GM18907 (cell line): ENCODE measurements around the gene CRYL1.
A peak's percentile ranks its signal among the peaks of the same experiment; 100 is the strongest.

Experiments
- ATAC-seq: cut with Tn5 transposase; IDR thresholded peaks from one replicate; pipeline ENCODE4 v1.9.1; 2021; ENCODE audit warnings: mild to moderate bottlenecking, moderate library complexity; ENCODE audit not compliant: unreplicated experiment

Gene CRYL1

DNA sequence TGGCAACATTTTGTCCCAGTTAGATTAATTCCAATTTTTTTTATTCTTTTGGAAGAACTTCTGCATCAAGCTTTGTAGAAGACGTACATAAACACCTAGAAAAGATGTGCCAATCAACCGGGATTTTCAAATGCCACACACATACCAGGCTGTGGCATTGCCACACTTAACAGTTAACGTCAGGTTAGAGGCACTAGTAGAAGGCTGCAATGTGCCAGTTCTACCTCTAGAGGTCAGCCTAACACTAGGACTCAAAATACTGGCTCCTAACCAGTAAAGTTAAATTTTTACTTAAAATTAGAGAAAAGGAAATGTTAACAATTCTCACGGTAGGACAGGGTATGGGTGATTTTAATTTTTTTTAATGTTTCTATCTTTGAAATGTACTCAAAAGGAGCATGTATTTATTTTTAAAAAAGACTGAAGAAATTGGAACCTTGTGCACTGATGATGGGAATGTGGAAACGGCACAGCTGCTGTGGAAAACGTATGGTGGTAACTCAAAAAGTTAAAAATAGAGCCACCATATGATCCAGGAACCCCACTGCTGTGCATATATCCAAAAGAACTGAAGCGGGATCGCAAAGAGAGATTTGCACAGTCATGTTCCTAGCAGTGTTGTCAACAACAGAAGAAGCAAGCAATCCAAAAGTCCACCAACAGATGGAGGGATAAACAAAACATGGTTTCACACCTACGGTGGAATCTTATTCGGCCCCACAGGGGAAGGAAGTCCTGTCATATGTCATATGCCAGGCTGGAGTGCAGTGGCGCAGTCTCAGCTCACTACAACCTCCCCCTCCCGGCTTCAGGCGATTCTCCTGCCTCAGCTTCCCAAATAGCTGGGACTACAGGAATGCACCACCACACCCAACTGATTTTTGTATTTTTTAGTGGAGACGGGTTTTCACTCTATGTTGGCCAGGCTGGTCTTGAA is 30.3 kb downstream of the CRYL1 start:
- ATAC-seq = peak; percentile 70

DNA sequence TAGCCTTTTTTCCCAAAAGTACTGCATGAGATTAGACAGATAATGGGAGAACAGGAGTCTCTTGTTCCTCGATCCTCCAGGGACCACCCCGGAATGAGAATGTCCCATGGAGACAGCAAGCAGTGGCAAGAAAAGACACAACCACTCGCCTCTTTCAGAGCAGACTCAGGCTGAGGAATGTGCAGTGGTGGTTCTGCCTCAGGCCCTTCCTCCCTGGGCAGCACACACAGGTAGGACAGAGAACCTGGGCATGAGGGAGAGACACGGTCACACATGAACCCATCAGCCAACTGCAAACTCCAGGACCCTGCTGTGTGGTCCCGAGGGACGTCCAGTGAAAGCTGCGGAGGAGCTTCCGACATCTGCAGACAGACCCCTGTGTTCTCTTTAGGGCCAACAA is 31.0 kb downstream of the CRYL1 start:
- ATAC-seq = no peak

DNA sequence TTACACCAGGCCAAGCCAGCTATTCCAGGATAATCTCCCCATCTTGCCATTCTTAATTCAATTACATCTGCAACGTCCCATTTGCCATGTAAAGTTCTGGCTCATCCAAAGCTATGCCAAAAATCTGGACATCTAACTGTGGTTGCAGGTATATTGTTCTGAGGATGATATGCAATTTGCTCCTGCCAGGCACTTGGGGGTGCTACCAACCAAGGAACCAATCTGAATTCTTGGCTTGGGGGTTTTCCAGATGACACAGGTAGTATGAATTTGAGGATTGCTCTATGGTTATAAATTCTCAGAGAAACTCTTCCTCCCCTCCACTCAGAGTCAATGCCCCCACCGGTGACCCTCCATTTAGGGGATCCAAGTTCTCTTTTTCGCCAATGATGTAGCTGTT is 33.0 kb downstream of the CRYL1 start:
- ATAC-seq = no peak

DNA sequence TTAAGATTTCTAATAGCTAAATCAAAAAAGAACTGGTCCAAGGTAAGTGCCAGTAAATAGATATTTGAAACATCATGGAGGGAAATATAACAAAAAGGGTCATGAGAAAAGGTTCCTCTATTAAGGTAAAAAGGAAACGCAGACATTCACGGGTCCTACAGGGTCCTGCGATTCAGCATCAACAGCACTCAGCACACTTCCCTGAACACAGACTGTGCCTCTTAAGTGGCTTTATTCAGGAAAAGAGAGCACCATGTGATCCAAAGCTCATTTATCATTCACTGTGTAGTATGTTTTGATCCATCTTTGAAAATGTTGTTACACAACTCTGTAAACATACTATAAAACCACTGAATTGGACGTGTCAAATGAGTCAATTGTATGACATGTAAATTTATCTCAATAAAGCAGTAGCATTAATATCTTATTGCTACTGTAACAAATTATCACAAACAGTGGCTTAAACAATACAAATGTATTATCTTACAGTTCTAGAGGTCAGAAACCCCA is 33.7 kb downstream of the CRYL1 start:
- ATAC-seq = no peak

DNA sequence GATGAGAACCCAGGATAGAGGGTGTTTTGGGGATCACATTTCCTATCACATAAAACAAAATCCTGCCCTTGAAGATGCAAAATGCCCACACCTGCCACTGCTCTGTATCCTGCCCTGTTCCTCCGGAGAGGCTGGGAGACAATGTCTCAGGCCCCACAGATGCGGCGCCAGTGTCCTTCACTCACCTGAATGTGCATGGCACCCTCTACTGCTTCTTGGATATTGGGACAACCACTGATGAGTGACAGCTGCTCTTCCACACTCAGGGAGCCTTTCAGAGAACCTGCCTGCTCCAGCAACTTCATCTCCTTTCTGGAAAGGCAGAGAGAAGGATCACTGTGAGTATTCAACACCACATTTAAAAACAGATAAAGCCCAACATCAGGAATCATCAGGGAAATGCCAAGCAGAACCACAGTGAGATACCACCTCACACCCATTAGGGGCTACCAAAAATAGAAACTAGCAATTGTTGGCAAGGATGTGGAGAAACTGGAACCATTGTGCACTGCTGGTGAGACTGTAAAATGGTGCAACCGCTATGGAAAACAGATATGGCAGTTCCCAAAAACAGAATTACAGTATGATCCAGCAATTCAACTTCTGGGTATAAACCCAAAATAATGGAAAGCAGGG is 36.4 kb downstream of the CRYL1 start:
- ATAC-seq = no peak

DNA sequence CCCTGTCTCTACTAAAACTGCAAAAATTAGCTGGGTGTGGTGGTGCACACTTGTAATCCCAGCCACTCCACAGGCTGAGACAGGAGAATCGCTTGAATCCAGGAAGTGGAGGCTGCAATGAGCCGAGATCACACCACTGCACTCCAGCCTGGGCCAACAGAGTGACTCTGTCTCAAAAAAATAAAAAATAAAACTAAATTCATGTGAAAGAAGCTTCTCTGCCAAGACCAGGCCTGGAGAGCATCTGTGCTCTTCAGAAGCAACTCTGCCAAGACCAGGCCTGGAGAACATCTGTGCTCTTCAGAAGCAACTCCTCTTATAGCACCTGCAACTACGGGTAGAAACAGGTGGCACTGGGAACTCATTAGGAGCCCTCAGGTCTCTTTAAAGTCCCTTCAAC is 37.7 kb downstream of the CRYL1 start:
- no peak for ATAC-seq

DNA sequence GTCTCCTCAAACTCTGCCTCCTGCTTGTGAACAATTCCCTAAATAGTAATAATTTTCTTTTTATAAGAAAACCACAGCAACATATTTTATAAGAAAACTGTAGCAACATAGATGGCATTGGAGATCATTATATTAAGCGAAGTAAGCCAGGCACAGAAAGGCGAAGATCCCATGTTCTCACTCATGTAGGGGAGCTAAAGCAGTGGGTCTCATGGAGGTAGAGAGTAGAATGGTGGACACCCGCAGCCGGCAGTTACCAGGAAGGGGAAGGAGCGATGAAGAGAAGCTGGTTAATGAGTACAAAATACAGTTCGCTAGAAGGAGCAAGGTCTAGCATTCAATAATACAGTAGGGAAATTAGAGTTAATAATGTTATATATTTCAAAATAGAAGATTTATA is 42.9 kb downstream of the CRYL1 start:
- no peak for ATAC-seq

DNA sequence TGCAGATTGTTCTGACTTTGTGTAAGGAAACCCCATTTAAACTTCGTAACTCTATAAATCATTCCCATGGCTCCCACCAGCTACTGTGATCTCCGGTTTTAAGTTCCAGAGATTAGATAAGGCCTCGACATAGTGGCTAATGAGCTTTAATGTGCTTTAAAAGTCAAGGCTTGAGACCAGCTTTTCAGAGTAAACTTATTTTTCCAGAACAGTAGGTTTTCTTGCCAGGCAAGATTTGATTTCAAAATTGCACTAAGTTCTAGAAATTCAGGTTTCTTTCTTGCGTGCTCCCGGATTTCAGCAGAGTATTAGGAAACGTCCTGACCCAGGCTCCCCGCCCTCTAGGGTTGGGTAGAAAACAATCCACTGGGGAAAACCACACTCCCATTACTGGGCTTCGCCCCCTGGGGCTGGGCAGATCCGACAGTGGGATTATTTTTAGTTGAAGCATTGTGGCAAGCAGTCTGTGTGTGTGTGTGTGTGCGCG is 43.3 kb downstream of the CRYL1 start:
- ATAC-seq = no peak

DNA sequence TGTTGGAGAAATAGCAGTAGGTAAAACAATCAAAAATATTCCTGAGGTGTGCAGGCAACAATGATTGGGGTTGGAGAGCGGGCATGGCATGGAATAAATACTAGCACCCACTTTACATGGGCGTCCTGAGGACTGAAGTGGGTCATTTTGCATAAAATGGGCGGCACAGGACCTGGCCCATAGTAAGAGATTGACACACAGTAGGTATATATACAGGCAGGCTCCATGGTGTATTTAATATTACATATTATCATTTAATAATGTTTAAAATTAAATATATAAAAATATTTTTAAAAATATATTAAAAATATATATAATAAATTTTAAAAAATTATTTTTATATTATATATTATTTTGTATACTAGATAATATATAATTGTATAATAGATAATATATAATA is 48.3 kb downstream of the CRYL1 start:
- no peak for ATAC-seq

DNA sequence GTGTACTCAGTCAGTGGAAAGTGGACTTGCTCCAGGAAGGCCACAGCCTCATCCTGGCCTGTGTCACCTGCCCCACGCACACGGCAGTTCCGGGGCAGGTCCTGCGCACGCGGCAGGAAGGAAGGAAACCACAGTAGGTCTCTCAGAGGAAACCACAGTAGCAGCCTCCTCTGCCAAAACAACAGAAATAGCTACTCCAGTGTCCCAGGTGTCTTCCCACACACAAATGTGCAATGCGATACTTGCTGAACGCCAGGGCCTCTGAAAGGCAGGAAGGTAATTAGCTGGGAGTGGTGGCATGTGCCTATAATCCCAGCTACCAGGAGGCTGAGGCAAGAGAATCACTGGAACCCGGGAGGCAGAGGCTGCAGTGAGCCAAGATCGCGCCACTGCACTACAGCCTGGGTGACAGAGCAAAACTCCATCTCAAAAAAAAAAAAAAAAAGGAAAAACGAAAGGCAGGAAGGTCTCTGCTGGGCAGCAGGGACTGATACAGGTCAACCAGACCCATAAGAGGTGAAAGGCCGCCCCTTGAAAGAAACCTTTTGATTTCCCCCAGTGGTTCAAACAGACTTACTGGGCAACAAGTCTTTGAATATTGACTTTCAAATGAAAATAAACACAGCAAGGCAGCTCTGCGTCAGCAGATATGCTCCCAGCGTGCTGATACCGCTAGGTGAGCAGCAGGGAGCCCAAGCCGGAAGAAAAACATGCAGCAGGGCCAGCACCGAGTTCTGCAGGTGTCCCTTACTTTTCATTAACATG is 49.5 kb downstream of the CRYL1 start:
- ATAC-seq = peak; percentile 97

DNA sequence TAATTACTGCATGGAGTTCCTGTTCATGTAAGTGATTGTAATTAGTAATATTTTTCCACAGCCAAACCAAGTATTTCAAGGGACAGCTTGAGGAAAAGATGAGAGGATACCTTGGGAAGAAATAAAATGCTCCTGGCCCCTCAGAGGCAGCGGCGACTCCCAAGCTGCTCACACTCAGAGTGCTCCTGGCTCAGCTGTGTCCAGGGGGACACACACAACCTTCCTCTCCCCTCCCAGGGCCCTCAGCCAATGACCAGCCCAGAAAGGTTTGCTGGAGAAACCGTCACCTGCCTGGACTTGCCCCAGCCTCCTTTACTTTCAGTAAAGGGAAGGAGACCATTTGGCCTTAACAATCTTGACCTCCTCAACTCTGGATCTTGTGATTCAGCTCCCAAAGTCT is 51.1 kb downstream of the CRYL1 start:
- no peak for ATAC-seq

DNA sequence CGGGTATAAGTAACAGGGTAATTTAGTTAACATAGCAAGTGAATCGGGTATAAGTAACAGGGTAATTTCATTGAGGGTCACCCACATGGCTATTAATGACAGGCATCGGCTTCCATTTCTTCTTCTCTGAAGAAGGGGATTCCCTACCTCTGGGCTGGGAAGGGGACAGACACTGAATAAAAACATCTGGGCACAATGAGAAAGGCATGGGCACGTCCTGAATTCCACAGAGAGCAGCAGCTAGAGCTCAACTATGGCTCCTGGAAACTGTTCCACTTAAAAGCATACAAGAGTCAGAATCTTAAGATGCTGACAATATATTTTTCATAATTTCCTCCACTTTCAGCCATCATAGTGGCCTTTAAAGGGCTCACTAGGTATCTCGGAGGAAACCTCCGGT is 51.8 kb downstream of the CRYL1 start:
- ATAC-seq = no peak

DNA sequence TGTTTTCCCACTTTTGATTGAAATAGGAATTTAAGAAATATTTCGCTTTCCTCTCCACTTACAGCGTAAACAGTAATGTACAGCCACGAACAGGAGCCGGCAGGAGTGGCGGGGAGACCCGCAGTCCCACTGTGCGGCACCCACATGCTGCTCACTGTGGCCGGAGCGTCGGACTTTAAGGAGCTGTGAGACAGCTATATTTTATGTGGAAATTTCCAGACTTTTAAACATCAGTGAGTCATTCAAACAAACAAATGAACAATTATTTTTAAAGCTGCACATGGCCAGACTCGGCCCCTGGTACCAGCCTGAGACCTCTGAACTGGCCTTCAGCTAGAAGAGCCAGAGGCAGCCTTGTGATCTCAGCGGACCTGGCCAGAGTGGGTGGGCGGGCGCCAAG is 52.5 kb downstream of the CRYL1 start:
- no peak for ATAC-seq

DNA sequence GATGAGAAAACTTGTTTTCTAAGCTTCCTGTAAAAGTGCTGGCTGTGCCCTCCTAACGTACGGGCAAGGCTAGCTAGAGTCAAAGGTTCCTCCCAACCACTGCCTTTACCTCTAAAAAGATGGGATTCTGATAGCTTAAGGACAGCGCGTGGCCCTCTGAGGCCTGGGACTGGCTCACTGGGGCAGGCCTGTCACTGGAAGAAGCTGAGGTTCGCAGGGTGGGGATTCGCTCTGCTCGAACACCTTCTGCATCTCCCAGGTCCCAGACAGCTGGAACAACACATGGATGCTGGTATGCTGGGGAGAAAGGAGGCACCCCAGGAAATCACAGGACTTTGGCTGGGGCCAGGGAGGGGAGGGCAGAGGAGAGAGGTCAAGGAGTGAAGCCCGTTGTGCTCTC is 53.1 kb downstream of the CRYL1 start:
- no peak for ATAC-seq

DNA sequence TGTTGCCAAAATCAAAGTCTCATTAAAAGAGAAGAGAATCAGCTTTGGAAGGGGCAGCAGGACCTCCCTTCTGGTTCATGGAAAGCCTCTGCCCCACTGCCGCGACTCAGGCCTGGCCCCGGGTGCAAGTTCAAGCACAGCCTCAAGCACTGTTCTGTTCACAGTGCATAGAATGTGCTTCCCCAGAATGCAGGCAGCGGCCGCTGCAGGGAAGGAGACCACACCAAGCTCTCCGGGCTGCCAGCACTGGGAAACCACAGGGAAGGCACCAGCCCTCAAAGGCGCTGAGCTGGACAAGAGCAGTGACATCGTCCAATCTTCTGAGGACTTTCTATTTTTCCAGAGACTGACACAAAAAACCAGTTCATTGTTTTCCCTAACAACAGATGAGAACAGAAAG is 55.5 kb downstream of the CRYL1 start:
- ATAC-seq = no peak

DNA sequence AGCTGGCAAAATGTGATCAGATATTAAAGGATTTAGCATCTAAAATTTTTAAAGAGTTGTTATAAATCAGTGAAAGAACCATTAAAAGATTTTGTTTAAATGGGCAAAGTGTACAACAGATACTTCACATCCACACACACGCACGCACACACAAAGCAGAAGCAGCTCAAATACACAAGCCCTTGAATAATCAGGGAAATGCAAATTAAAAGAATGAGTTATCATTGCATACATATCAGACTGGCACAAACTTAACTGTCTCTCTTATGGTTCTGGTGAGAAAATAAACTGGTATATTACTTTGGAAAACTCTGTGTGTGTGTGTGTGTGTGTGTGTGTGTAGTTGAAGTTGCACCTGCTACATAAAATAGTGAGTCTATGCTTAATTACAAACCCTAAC is 59.3 kb downstream of the CRYL1 start:
- no peak for ATAC-seq

DNA sequence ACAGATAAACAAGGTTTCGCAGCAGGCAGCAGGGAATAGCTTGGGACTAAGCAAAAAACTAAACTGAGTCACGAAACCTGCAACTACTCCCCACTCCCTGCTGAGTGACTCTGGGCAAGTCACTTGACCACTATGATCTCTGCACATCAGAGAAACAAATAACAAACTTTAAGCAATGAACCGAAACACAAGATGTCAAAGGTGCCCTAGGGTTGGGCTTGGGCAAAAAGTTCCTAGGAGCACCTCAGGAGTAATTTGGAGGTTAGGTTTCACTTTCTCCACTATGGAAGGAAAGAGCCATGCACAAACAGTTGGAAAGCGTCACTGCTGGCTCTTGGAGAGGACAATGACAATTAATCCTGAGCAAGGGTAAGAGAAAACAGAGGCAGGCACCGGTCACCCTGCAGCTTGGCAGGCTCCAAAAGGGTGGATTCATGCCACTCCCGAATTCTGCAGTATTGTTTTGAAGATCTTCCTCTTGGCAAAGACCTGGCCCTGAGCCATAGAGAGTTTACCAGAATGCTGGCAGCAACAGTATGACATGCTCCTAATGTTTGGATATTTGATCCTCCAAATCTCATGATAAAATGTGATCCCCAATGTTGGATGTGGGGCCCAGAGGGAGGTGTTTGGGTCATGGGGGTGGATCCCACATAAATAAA is 60.3 kb downstream of the CRYL1 start:
- ATAC-seq = no peak

DNA sequence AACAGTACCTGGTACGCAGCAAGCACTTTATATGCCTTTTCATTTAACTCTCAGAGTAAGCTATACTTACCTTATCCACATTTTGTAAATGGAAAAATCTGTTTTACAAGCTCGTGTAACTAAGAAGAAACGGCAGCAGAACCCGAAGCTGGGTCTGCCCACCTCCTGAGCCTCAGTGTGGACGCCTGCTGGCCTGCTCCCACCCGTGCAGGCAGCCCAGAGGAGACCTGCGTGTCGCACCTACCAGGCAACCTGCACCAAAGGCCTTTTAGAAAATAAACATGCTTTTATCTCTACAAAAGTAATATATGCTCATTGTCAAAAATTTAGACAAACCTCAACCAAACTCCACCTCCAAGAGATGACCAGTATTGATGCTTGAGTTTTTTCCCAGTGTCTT is 62.7 kb downstream of the CRYL1 start:
- ATAC-seq = no peak

DNA sequence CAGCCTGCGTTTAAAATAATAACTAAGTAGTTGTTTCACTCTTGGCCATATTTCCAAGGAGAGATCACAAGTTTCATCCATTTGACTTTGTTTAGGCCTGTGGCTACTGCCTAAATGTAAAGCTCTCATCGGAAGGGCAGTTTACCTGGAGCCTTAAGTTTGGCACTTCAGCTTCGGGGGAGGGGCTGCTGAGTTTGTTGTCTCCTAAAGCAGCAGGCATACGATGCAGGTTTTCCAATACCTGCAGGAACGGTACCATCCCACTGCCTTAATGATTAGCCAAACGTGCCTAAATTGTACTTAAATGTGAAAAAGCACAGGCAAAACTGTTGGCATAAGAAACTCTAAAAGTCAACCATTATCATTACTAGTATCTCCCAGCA is 63.1 kb downstream of the CRYL1 start:
- ATAC-seq = no peak

DNA sequence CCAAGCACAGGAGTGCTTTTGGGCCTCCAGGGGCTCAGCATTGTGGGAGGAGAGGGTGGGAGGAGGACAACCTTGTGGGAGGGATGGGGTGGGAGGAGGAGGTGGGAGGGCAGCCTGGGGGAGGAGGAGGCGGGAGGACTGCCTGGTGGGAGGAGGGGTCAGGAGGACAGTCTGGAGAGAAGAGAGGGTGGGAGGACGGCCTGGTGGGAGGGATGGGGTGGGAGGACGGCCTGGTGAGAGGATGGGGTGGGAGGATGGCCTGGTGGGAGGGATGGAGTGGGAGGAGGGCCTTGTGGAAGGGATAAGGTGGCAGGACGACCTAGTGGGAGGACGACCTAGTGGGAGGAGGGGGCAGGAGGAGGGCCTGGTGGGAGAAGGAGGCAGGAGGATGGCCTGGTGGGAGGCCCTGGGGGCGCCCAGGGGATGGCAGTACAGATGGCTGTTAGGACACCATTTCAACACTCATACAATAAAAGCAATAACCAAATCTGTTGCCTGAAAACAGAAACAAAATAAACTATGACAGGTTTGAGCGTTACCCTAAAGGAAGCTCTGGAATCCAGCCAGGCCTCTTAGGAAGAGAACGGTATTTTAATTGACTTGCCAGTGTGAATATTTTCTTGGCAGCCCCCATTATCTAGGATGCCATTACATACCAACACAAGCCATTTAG is 63.7 kb downstream of the CRYL1 start:
- no peak for ATAC-seq
